NCI-H2107 (cell line): ENCODE results near the gene HOXD3.

ENCODE experiments used
- DNase-seq: peaks from one replicate; lab custom pipeline; 2025; lab: John Stamatoyannopoulos, UW

HOXD3 gene

DNA sequence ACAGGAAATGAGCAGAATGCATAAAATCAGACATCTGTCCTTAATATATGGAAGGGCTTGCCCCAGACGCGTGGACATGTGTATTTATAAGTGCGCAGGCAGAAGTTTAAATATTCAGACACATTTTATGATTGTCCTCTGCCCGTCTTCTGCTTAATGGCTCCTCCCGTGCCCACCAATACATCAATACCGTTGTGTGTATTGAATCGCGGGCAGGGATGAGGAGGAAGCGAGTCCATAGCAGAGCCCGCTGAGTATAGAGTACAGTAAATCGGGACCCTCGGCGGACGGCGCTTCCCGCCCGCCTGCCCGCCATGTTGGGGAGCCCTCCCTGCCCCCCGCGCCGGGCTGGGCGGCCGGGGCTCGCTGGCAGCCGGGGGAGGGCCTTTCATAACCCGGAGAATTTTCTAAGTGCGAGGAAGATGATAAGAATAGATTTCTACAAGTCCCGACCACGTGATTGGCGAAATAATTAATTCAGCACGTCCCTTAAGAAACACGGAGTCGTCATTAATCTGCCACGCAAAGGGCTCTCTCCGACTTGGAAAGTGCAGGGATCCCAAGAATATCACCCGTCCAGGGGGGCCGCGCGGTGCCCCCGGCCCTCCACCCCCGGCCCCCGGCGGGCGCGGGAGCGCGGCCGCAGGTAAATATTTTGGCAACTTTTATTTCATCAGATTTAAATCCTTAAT, at the start of gene HOXD3:
Gene HOXD3, plus strand, starts transcription at position 501 of the 692 bp plus-strand sequence. CDS start 11,808 bp downstream, outside the sequence.
- DNase-seq: no peak

DNA sequence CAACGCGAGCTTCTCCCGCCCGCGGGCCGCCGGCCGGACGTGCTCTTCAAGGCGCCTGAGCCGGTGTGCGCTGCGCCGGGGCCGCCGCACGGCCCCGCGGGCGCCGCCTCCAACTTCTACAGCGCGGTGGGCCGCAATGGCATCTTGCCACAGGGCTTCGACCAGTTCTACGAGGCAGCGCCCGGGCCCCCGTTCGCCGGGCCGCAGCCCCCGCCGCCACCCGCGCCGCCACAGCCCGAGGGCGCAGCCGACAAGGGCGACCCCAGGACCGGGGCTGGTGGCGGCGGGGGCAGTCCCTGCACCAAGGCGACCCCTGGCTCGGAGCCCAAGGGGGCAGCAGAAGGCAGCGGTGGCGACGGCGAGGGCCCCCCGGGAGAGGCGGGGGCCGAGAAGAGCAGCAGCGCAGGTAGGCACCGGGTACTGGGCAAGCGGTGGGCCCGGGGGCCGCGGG, 49.4 kb upstream of the HOXD3 start:
- DNase-seq: no peak

DNA sequence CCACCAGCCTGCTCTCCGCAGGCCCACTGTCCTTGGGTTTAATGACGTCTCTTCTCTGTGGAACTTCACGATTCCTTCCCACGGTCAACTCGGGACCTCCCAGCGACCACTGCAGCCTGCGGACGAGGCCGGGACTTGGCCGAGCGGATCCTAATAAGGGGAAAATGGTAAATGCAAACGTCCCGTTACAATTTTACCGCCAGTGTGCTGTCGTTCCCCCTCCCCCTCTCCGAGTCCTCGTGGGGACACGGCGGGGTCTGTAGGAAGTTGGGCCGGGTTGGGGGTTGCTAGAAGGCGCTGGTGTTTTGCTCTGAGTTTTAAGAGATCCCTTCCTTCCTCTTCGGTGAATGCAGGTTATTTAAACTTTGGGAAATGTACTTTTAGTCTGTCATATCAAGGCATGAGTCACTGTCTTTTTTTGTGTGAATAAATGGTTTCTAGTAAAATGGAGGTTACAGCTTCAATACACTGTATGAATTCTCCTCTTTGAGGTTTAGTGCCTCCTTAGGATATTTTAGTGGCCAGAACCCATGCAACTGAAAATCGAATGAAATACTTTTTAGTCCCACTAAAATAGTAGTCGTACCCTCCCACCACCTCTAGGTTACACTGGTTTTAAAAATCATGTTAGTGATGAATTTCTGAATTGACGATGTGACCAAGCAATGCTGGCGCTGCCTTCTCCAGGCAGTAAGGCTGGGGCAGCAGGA, 47.8 kb upstream of the HOXD3 start:
- no peak for DNase-seq

DNA sequence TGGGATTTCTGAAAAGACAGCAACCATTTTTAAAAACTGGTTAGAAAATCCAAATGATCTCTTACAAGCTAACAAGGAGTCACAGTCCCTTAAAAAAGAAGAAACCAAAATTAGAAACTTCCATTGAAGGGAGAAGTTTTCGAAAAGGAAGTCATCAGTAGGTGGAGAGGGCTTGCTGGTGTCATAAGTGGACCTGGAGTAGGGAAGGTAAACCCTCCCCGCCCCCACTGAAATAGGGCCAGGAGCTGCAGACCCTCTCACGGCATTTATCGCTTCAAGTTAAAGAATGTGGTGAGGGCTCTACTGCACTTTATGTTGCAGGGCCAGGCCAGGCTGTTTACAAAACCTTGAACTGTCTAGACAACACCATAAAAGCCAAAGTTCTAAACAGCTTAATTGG, 47.2 kb upstream of the HOXD3 start:
- DNase-seq: no peak

DNA sequence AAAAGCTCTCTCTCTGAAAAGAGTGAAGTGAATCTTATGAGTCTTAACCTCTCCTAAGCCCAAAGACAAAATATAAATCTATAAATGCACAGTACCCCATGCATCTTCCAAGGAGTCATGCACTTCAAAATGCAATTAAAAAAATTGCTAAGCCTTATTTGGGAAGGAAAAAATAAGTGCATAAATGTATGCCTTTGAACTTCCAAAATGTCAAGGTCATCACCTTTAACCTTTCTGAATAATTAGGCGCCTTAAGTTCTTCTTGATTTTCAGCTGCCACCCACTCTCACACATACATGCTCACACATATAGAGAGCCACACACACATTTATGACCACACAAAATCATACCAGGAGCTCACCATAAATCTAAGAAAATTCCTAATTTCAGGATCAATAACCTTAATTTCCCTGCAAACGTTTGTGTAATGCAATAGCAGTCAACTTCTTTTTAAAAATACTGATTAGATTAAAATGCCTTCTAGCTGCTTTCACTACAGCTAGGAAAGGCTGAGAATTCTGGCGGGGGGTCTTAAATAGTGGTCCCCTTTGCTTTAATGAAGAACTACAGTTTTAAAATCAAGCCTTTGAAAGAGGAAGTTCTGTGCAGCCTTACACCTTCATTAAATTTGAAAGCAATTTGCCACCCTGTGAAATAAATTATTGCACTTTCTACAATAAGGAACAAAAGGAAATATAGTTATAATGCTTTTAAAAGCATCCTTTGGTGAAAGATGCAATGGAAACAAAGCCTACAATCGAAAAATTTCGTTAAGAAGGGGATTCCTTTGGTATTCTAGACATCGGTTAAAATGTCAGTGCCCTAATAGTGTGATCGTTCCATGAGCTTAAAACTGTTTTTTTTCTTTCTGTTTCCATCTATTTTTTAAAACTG, 46.4 kb upstream of the HOXD3 start:
- no peak for DNase-seq

DNA sequence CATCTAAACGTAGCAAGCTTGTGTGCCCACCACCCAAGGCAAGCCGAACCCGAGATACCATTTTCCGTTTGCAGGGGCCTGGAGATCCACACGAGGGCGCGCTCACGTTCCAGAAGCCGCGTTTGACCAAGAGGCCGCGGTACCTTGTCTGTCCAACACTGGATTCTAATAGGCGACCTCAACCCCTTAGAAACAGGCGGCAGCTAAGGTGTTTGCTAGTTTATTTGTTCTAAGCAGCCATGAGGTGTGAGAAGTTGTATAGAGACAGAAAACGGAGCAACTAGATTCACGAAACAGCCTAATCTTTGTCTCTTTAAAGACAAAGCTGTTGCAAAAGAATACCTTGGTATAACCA, 45.8 kb upstream of the HOXD3 start:
- DNase-seq: peak; percentile 82

DNA sequence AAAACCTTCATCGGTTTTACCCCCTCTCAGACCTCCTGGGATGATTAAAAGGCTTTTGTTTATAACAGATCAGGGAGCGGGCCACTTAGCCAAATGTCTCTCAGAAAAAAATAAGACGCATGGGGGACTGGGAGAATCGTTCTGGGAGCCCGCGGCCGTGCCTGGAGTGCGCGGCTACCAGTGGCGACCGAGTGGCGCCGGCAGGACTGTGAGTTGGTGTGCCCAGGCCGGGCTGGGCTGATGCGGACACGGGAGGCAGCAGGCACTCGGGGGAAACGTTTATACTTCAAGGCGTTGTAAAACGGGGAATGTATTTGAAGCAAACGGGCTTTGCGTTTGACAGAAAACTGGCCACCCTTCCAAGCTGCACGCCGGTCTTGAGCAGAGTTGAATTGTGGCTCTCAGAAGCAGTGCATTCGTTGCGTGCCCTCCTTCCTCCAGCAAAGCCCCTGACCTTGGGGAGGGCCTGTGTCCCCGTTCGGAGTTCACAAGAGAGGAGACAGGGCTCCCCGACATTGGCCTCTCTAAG, 45.2 kb upstream of the HOXD3 start:
- no peak for DNase-seq

DNA sequence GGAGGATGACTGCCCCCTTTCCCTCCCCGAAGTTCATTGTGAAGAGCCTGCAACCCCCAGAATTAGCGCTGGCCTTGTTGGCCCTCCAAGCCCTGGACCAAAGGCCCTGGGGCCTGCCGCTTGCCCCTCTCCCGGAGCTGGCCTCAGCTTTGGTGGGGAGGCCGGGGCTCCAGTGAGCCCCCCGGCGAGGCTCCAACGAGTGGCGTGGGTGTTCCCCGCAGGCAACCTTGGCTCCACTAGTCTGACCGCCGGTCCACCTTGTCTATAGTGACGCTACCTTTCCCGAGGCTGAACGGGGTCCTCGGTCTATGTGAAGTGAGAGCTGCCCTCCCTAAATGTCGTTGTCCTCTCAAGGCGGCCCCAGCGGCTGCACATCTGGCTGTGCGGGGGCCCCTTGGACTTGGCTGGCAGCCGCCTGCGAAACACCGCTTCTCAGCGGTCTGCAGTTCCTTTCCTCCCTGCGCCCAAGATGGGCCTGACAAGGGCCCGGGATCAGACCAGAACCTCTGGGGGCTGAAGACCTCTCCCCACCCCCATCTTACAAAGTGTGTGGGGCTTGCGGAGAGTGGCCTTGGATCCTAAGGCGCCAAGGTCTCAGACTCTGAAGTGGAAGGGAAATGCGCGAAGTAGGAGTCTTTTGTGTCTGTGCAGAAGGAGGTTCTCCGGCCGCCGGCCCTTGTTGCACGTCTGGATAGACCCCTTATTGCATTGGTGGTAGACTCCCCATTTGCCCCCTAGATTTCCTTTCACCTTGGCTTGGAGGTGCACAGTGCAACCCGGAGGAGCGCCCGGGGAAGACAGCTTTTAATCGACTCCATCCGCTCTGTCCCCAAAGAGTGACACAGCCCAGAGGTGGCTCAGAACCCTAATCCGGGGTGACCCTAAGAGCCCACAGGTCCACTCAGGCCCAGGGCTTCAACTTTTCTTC, 44.5 kb upstream of the HOXD3 start:
- no peak for DNase-seq

DNA sequence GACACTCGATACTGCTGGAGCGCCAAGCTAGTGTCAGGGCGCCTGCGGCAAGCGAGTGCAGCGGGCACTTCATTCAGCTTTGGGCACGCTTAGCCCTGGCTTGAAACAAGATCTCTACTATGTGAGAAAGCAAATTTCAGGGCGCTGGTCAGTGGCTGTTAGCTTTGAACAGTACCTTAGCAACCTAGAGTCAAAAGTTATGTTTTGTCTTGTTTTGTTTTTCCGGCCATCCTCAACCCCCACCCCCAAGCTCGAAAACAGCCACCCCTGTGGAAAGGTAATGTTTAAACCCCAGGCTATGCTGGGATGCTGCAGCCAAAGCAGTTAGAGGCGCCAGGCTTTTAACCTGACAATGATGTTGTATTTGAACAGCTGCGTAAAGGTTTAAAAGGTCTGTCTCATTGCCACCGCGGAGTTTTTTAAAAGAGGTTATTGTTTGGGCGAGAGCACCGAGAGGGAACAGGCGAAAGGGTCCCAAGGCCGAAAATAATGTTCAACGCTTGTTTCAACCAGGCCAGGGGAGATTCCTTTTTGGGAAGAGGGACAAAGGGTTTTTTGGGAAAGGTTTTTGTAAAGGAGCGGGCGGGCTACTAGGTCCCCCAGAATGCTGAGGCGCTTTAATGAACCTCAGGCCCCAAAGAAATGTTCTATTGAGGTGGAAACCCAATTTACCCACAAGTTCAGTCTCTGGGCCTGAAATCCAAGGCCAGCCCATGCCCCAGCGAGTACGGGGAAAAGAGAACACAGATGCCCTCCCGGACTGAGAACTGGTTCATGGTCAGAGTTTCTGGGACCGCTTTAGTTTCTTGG, 42.8 kb upstream of the HOXD3 start:
- no peak for DNase-seq

DNA sequence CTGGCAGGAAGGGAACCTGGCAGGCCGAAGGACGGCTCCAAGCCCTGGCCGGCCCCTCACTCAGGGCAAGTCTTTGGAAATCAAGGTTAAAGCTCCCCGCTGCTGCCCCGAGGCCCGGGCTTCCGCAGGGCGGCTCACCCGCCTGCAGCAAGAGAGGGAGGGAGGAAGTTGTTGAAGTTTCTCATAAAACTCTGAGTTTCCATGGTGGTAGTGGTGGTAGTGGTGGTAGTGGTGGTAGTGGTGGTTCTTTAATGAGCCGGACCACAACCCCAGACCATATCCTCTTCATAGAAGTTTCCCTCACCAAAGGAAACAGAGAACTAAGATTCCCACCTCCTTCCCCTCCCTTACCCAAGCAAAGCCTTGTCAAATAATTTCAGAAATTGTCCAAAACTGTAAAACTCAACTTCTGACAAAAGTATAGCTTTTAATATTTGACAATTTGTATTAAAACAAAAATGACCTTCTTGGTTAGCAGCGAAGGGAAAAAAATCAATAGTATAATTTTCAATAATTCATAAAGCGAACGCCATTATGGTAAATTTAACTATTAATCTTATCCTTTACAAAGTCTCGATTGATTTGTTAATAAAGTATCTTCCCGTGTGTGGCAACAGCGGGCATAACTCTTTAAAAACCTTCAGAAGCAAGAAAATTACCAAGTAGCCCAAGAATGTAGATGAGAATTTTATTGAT, 42.0 kb upstream of the HOXD3 start:
- no peak for DNase-seq

DNA sequence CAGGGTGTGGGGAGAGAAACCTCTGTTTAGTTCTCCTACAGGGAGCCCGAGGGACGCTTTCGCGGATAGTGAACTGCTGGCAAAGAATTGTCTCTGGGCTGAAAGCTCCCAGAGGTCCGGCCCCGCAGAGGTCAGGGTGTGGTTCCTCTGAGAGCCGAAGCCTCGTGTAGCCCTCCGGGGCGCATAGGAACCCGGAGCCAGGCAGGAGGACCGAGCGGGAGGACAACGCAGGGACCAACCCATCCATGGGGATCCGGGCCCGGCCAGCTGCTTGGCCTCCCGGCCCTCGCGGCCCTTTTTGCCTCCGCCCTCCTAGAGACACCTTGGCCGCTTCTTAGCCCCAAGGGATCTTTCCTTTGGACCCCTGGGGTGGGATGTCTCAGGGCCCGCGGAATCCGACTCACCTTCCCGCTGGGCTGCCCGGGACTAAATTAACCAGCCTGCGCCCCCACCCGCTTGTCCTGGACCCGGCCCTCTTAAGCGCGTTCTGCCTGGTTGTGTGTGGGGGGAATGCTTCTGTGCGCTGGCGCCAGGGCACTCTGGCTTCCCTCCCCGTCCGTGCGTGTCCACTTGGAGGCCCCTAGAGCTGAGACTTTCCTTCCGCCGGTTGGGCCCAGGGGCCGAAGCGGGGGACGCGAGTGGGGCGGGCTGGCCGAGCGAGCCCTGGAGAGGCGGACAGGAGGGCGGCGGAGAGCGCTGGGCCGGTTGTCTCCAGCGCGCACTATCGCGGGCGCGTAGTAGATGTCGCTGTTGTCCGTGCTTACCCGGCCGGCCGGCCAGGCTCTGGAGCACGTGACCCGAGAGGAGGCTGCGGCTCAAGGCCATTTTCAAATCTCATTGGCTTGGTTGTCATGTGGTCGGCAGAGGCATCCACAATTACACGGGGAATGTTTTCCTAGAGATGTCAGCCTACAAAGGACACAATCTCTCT, 41.0 kb upstream of the HOXD3 start, which contains the start of gene HOXD10:
Gene HOXD10, plus strand, starts transcription at position 896 of the 931 bp plus-strand sequence. CDS start 56 bp downstream, outside the sequence.
- DNase-seq: peak; percentile 62

DNA sequence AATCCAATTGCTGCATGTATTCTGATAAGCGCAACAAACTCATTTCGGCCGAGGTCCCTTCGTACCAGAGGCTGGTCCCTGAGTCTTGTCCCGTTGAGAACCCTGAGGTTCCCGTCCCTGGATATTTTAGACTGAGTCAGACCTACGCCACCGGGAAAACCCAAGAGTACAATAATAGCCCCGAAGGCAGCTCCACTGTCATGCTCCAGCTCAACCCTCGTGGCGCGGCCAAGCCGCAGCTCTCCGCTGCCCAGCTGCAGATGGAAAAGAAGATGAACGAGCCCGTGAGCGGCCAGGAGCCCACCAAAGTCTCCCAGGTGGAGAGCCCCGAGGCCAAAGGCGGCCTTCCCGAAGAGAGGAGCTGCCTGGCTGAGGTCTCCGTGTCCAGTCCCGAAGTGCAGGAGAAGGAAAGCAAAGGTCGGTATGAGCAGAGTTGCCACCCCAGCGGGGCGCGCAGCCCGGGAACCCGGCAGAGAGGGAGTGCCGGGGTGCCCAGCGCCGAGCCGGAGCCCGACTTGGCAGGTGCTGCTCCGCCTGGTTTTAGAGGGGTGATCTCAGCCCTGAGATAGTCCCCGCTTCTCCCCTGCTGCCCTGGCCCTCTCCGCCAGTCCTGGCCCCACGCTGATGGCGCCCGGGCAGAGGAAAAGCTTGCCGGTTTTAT, 39.8 kb upstream of the HOXD3 start:
- DNase-seq: no peak

DNA sequence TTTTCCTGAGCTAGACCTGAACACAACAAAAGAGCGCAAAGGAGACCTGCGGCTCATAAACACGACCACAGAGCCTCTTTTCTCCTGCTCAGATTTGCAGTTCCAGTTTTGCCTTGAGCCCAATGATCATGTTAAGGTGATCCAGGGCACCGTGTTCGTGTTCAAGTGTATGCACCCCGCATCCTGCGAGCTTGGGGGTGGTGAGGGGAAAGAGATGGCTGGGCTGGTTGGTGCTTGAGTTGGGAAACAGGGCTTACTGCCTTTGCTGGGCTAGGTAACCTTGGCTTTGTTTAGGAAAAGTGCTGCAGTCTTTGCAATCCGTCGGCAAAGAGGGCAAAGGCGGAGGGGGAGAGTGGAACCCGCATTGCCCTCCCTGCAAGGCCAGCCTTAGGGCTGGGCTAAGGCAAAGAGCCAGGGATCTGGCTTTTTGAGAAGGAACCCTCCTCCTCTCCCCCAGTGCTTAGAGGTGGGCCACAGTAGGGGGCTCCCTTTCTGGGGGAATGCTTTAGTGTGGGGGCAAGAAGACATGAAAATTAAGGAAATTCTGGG, 39.2 kb upstream of the HOXD3 start:
- no peak for DNase-seq

DNA sequence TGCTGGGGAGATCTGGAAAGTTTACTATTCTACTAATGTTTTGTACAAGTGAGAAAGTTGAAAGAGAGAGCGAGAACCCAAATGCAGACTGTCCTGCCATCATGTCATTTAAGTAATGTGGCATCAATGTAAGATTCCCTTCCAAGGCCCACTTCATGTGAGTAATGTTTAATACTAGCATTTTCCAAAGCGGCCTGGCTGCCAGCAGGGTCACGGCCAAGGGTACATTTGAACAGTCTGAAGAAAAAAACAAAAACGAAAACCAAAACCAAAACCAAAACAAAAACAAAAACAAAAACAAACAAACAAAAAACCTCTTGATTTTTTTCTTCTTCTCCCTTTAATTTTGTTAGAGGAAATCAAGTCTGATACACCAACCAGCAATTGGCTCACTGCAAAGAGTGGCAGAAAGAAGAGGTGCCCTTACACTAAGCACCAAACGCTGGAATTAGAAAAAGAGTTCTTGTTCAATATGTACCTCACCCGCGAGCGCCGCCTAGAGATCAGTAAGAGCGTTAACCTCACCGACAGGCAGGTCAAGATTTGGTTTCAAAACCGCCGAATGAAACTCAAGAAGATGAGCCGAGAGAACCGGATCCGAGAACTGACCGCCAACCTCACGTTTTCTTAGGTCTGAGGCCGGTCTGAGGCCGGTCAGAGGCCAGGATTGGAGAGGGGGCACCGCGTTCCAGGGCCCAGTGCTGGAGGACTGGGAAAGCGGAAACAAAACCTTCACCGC, 38.3 kb upstream of the HOXD3 start:
- peak; percentile 92 for DNase-seq

DNA sequence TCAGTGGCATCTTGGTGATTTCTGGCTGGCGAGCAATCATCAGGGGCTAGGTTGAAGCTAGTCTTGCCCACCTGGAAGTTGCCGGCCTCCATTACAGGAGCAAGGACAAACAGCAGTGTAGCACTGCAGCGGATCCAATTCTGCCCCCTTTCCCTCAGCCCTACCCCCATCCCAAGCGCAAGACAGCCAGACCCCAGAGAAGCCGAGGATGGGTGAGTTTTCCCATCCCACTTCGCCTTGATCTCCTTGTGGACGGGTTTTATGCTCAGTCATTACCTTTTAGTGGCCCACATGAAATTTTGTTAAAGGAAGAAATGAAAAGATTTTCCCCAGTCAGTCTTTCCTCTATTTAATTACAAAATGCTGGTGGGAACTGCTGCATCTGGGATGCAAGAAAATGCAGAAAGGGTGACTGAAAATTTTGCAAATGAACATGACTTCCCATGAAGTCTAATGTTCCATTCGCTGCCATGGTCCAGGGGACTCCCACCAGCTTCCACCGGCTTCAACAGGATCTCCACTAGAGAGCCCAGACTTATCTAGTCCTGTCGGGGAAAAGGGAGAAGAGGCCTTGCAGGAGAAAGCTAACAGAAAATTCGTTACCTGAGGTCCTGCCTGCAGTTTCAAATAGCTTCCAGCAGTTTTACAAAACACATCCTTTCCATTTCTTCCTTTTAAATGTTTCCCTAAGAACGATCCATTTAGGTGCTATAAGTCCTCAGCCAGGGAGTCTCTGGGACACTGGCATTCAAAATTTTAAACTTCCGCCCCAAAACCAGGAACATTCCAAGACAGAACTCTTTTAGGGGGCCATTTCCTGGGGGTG, 36.5 kb upstream of the HOXD3 start:
- no peak for DNase-seq
